Activated effector memory CD4-positive, alpha-beta T cell treated with Interleukin-2 at 50 U/mL for 16 hours (primary cell): Measurements from ENCODE around the gene CAMK2G.
"Not testable (repeated sequence)": the region's sequence is repeated elsewhere in the genome, so short reads cannot be mapped to it uniquely, and the experiment has no call there.

ENCODE experiments used
- DNase-seq: peaks from one replicate; pipeline ENCODE4 v3.0.0-alpha.2; 2020

CAMK2G gene

DNA sequence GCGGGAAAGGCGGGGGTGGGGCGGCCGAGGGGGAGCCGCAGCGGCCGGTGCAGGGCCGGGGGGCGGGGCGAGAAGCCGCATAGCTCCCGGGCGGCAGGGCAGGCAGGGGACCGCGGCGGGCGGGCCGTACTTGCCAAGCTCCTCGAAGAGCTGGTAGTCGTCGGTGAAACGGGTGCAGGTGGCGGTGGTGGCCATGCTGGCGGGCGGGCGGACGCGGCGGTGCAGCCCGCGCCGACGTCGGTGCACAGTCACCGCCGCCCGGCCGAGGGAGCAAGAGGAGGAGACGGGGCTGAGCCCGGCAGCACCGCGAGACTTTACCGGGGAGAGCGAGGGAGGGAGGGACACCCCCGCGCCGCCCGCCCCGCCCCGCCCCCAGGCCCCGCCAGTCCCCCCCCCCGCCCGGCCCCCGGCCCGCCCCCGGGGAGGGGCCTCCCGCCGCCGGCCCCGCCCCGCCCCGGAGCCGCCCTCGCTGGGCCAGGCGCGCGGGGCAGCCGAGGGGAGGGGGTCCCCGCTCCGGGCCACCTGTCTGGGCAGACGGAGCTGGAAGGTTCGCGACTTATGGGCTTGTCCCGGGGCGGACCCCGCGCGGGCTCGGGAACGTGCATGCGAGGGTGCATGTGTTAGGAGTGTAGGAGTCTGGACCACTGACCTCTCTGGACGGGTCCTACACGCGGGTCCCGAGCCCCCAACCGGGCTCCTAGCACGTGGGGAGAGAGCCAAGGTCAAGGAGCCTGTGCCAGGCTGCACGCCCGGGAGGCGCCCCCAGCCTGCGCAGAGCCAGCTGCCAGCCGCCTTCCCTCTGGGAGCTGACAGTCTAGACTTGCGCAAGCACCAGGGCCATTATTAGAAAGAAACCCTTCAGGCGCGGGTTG lies at the start of gene CAMK2G:
CAMK2G (minus strand) TSS at position 289 of the 872 bp plus-strand sequence; CDS start at position 195, 94 bp downstream.
- peak; percentile 76 for DNase-seq

DNA sequence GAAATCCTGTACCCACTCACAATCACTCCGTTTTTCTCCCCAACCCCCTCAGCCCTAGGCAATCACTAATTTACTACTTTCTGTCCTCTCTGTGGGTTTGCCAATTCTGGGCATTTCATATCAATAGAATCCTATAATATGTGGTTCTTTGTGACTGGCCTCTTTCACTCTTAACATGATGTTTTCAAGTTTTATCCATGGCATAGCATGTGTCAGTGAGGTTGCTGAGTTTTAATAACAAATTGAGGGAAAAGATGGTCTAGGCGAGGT lies 48.4 kb upstream of the CAMK2G start:
- DNase-seq = no peak

DNA sequence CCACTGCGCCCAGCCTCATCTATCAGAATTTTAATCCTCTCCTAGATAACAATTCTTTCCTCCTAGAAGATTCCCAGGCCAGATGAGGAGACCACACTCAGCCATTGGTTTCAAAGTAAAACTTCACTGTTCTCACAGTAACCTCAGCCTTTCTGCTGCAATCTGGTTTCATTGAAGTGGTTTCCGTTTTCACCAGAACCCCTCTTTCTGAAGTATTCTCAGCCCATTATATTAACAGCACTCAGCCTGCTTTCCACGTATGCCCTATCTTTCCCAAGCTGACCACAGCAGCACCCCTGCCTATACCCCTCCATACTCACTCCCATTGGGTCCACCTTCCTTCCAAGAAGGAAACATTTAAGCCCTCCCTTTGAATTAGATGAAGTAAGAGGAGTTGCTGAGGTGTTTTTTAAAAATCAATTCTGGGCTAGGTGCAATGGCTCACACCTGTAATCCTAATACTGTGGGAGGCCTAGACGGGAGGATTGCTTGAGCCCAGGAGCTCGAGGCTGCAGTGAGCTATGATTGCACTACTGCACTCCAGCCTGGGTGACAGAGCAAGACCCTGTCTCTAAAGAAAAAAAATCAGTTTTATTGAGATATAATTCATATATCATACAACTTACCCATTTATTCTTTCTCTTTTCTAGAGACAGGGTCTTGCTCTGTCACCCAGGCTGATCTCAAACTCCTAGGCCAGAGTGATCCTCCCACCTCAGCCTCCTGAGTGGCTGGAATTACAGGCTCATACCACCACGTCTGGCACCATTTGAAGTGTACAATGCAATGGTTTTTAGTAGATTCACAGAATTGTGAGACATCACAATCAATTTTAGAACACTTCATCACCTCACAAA lies 47.9 kb upstream of the CAMK2G start:
- DNase-seq = peak; percentile 4

- no peak for DNase-seq
These were observed 45.7 kb upstream of the CAMK2G start for GRCh38 chr10:73920089-73920488.

DNA sequence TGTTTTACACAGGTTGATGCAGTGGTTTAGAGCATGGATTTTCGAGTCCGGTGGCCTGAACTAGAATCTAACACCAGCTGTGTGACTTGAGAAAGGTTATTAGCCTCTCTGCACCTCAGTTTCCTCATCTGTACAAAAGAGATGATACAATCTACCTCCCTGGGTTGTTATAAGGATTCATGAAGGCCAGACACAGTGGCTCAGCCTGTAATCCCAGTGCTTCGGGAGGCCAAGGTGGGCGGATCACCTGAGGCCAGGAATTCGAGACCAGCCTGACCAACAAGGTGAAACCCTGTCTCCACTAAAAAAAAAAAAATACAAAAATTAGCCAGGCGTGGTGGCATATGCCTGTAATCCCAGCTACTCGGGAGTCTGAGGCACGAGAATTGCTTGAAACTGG lies 45.1 kb upstream of the CAMK2G start:
- not testable (repeated sequence) for DNase-seq

GRCh38 chr10:73917566-73918305 lies 43.4 kb upstream of the CAMK2G start:
- DNase-seq = no peak

GRCh38 chr10:73916761-73917470 lies 42.6 kb upstream of the CAMK2G start:
- DNase-seq = no peak

- DNase-seq = no peak
These were observed 41.0 kb upstream of the CAMK2G start for GRCh38 chr10:73915206-73915851.

- DNase-seq = no peak
These were observed 39.7 kb upstream of the CAMK2G start for GRCh38 chr10:73914036-73914435.

- no peak for DNase-seq
These were observed 37.2 kb upstream of the CAMK2G start for GRCh38 chr10:73911553-73912004.

GRCh38 chr10:73910764-73911552 lies 36.6 kb upstream of the CAMK2G start, which contains the start of gene PLAU:
Gene PLAU, plus strand, starts transcription at chr10:73911132. Its CDS starts 424 bp downstream, at chr10:73911556.
- DNase-seq = peak; percentile 18

GRCh38 chr10:73910401-73910763 lies 36.0 kb upstream of the CAMK2G start:
- no peak for DNase-seq

DNA sequence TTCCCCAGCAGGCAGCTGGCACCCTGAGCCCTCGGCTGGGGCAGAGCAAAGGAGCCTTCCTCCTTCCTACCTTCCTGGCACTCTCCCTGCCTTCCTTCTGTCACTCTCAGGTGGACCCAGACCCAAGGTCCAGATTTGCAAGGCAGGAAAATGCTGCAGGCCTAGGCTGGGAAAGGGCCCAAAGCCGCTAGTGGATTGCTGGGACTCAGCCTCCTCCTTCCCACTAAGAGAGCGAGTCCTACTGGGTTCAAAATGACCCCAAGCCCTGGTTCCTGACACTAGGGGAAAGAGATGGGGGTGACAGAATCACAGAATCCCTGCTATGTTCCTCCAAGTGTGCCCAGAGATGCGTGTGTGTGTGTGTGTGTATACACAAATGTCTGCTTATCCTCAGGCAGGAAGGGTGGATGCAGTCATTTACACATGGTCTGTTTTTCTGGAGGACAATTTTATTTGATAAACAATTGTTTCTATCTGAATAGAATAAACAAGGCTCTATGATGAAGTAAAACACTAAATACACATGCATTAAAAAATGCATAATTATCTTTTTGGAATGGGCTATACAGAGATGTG lies 35.3 kb upstream of the CAMK2G start:
- no peak for DNase-seq

DNA sequence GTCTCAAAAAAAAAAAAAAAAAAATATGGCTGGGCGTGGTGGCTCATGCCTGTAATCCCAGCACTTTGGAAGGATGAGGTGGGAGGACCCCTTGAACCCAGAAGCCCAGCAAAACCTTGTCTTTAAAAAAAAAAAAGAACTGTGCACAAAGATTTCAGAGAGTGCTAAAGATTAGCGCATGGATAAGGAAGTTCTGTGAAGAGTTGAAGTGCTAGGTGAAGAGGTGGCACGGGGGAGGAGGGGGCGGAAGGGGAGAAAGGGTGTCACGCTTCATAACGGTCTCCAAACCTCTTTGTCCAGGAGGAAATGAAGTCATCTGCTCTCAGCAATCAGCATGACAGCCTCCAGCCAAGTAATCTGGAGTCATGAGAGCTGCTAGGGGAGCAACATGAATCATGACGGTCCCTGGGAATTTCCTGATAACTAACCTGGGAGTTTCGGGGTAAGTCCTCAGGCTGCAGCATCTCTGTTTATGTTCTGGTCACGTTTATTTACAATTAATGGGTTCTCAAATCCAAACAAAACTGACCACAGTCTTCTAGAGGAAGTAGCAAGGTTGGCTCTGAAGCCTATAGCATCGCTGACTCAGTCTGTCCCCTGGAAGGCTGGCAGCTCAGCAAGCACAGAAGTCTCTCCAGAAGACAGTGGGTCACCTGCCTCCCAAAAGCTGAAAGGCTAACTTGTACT lies 34.6 kb upstream of the CAMK2G start:
- peak; percentile 32 for DNase-seq

GRCh38 chr10:73907841-73908517 lies 33.6 kb upstream of the CAMK2G start:
- no peak for DNase-seq

- DNase-seq = no peak
These were observed 32.4 kb upstream of the CAMK2G start for GRCh38 chr10:73906524-73907447.

GRCh38 chr10:73905256-73906020 lies 31.1 kb upstream of the CAMK2G start:
- DNase-seq = no peak

GRCh38 chr10:73902351-73902750 lies 28.0 kb upstream of the CAMK2G start:
- no peak for DNase-seq
